Lung (tissue), 12 donors: ENCODE data around the gene SETBP1. TPM values are rescaled to one million over a fixed set of nuclear protein-coding genes. Genes with fewer than 3 reads are reported as not detected.

Experiments used
- ATAC-seq: fragments of 200-7000 bp; cut with Tn5 transposase; one replicate; pipeline ENCODE4 v1.9.1; 2020; ENCODE audit warnings: moderate number of reproducible peaks; ENCODE audit not compliant: insufficient read depth, low FRiP score
- DNase-seq, 3 donors: peaks; one replicate each; pipeline ENCODE4 v3.0.0-alpha.2; 2013 to 2017
- H3K27ac ChIP-seq, 2 donors: one replicate each; pipeline ENCODE4 v1.5.1; 2013; ENCODE audit warnings: mild to moderate bottlenecking in 2 of 2, moderate library complexity in 2 of 2, control low read depth in 1 of 2, inconsistent platforms in 1 of 2, low read depth in 1 of 2, low read length in 1 of 2
- H3K27me3 ChIP-seq, 3 donors: one replicate each; pipeline ENCODE4 v1.5.1; 2013; ENCODE audit warnings: low read length in 2 of 3; ENCODE audit not compliant: control insufficient read depth in 3 of 3, insufficient read depth in 3 of 3
- H3K36me3 ChIP-seq, 4 donors: one replicate each; pipeline ENCODE4 v1.5.1; 2013; ENCODE audit warnings: low read length in 4 of 4, mild to moderate bottlenecking in 1 of 4, moderate library complexity in 1 of 4; ENCODE audit not compliant: control insufficient read depth in 4 of 4, insufficient read depth in 4 of 4
- H3K4me1 ChIP-seq, 5 donors: one replicate each; pipeline ENCODE4 v1.5.1; 2013; ENCODE audit warnings: low read length in 5 of 5, mild to moderate bottlenecking in 2 of 5, moderate library complexity in 1 of 5; ENCODE audit not compliant: control insufficient read depth in 5 of 5, insufficient read depth in 5 of 5
- H3K4me3 ChIP-seq: one replicate; pipeline ENCODE4 v1.5.1; 2013; ENCODE audit warnings: mild to moderate bottlenecking, control low read depth, moderate library complexity
- H3K9ac ChIP-seq, 2 donors: one replicate each; pipeline ENCODE4 v1.5.1; 2013; ENCODE audit warnings: low read length in 2 of 2, control low read depth in 1 of 2; ENCODE audit not compliant: insufficient read depth in 1 of 2
- H3K9me3 ChIP-seq, 4 donors: one replicate each; pipeline ENCODE4 v1.5.1; 2013; ENCODE audit warnings: low read length in 3 of 4, mild to moderate bottlenecking in 1 of 4, moderate library complexity in 1 of 4; ENCODE audit not compliant: control insufficient read depth in 4 of 4, insufficient read depth in 3 of 4
- WGBS, 2 donors: extraction: QIAGEN DNeasy Blood & Tissue Kit; methylation state at CpG; one replicate each; pipeline ENCODE4 v1.1.7; 2013; 5-methylcytosine and 5-hydroxymethylcytosine counted together
- polyA plus RNA-seq, 2 donors: library from polyadenylated mRNA; stranded (reverse); fragments of 200-250 nt; gene quantifications; one replicate each; pipeline ENCODE4 v1.2.1, GENCODE V29; 2013
- total RNA-seq, 2 donors: library from RNA; depleted of rRNA in 1 of 2; stranded (reverse); fragments of >200 nt in 1 of 2; gene quantifications; one replicate each; pipeline ENCODE4 v1.2.1, GENCODE V29; 2014 to 2021
- TF ChIP-seq, protein P1 (sequence below): IDR thresholded peaks from 2 replicates; pipeline ENCODE4 v1.5.1; 2012; ENCODE audit warnings: mild to moderate bottlenecking; ENCODE audit errors: control extremely low read depth, extremely low read depth
- donor health status: control.
- donor health status: control.
- donor health status: Bipolar disorder and iron deficiency.
- donor health status: healthy.
- donor health status: DM: yes; HTN: yes; CAD: no.

SETBP1 gene
- total and polyA plus RNA-seq, 4 donors: 1.6 to 43.8 (median 16.6) TPM

DNA sequence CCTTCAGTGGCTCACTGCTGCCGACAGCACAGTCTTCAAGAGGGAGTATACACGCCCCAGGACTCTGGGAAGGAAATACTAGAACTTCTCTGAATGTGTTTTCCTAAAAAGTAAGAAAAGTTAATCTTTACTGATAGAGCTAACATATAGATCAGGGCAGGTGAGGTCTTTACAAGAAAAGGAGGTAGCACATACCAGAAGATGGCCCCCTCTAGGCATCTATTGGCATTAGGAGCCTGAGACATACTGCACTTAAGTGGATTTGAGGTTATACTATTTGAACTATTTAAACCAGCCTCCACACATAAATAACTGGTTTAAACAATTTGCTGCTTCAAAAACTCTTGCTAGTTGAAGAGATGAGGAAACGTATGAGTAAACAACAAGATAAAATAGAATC lies 406.1 kb downstream of the SETBP1 start:
- no peak overlapping the region for H3K27ac ChIP-seq
- no peaks in the 10 kb centered on the region for H3K4me1 ChIP-seq
- 73 to 83% methylated on average over 3 of the region's 3 CpGs for WGBS, 2 donors
- DNase-seq (no peak), ATAC-seq (no peak)
- H3K4me3 ChIP-seq: no peak overlapping the region
- no peaks in the 10 kb centered on the region for H3K27me3 ChIP-seq
- H3K36me3 ChIP-seq: no peaks in the 10 kb centered on the region
- TF ChIP-seq, protein P1, sequence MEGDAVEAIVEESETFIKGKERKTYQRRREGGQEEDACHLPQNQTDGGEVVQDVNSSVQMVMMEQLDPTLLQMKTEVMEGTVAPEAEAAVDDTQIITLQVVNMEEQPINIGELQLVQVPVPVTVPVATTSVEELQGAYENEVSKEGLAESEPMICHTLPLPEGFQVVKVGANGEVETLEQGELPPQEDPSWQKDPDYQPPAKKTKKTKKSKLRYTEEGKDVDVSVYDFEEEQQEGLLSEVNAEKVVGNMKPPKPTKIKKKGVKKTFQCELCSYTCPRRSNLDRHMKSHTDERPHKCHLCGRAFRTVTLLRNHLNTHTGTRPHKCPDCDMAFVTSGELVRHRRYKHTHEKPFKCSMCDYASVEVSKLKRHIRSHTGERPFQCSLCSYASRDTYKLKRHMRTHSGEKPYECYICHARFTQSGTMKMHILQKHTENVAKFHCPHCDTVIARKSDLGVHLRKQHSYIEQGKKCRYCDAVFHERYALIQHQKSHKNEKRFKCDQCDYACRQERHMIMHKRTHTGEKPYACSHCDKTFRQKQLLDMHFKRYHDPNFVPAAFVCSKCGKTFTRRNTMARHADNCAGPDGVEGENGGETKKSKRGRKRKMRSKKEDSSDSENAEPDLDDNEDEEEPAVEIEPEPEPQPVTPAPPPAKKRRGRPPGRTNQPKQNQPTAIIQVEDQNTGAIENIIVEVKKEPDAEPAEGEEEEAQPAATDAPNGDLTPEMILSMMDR: no peak
- no peak overlapping the region for H3K9ac ChIP-seq
- H3K9me3 ChIP-seq: peaks cover 0 to 3% (median 0%) of the 10 kb centered on the region in 4 donors

DNA sequence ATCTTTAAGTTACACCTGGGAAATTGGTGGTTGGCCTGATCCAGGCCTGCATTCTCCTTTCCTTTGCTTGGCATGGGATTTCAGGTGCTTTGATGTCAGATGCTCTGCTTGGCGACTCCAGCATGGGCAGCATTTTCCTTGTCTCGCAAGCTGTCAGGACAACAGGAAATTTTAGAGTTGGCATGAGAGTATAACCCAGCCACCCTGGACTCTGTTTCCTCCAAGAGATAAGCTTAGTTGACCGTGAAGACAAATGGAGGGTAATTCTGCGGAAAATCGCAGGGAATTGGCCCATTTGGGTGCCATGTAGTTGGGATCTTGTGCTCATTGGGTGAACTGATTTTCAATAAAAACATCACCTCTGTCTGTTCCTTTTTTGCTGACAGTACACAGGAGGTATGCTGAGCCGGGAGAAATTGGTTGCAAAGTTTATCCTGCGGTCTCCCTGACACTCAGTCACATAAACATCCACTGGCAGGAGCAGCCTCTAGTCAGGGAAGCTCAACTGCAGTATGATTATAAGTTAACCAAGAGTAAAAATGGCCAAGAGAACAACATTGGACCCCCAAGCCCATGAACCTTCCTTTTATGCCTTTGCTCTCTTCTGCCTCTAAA lies 409.9 kb downstream of the SETBP1 start:
- ATAC-seq: no peak
- Histone ChIP-seq H3K36me3 (no peaks in the 10 kb centered on the region), H3K9ac (no peak overlapping the region), H3K27me3 (no peaks in the 10 kb centered on the region), H3K27ac (no peak overlapping the region), H3K9me3 (no peaks in the 10 kb centered on the region), H3K4me3 (no peak overlapping the region), H3K4me1 (no peaks in the 10 kb centered on the region)
- WGBS, 2 donors: 90 to 95% methylated on average over 7 of the region's 7 CpGs
- TF ChIP-seq, protein P1: no peak
- DNase-seq: peak; percentile 19 to 53 (median 47)

DNA sequence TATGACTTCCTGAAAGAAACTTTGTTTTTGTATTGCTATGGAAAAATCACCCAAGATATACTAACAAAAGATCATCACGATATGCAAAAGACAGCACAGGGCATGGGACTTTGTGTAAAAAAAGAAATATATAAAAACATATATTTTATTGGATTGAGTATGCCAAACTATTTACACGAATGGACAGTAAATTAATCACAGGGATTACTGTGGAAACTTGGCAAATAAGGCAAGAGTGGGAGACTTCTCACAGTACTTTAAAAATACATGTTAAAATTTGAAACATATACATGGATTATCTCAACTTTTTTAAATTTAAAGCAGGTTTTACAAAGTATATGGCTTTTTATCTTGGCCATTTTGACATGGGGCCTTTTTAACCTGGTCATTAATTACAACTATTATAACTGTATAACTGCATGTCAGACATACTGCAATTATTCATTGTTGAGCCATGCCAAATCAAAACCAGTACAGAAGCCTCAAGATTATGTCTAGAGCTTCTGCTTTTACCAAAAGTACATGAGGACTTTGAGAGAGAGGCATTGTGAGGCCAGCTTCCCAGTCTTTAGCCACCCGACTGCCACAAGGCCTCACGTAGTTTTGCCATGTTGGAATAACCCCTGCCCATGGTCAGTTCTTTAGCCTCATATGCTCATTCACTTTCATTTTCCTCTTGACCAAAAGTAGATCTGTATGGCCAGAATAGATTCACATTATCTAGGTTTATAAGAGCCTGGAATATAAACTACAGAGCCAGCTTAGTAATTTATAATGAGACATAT lies 419.8 kb downstream of the SETBP1 start:
- no peak overlapping the region for H3K9ac ChIP-seq
- H3K27ac ChIP-seq: no peak overlapping the region
- H3K36me3 ChIP-seq: no peaks in the 10 kb centered on the region
- H3K27me3 ChIP-seq: no peaks in the 10 kb centered on the region
- DNase-seq (peak in 1 of 3 donors; percentile 17), ATAC-seq (no peak)
- TF ChIP-seq, protein P1: no peak
- H3K4me3 ChIP-seq: no peak overlapping the region
- peaks cover 0 to 6% (median 2%) of the 10 kb centered on the region in 5 donors for H3K4me1 ChIP-seq
- H3K9me3 ChIP-seq: no peaks in the 10 kb centered on the region
- 84 to 90% methylated on average over 4 of the region's 4 CpGs for WGBS, 2 donors
